NT2/D1 (cell line): ENCODE results near the gene BSN.

Experiments used
- DNase-seq: peaks from one replicate; pipeline ENCODE4 v3.0.0-alpha.2; 2011; ENCODE audit warnings: low read depth, low spot score
- H3K27me3 ChIP-seq: 2 replicates; pipeline ENCODE4 v1.6.0; 2011; ENCODE audit warnings: mild to moderate bottlenecking; ENCODE audit not compliant: insufficient read length, insufficient read depth
- H3K36me3 ChIP-seq: 2 replicates; pipeline ENCODE4 v1.6.1; 2011; ENCODE audit warnings: mild to moderate bottlenecking, low read length, mixed read lengths; ENCODE audit not compliant: insufficient read depth, insufficient read length
- H3K4me1 ChIP-seq: 2 replicates; pipeline ENCODE4 v1.5.1; 2011; ENCODE audit not compliant: insufficient read depth, insufficient read length
- H3K4me3 ChIP-seq: 2 replicates; pipeline ENCODE4 v1.5.1; 2011; ENCODE audit warnings: low read depth; ENCODE audit not compliant: insufficient read length
- H3K9ac ChIP-seq: 2 replicates; pipeline ENCODE4 v1.6.0; 2011; ENCODE audit warnings: low read depth; ENCODE audit not compliant: insufficient read length
- H3K9me3 ChIP-seq: 2 replicates; pipeline ENCODE4 v1.5.1; 2011; ENCODE audit warnings: mild to moderate bottlenecking, low read length; ENCODE audit not compliant: insufficient read depth
- SUZ12 ChIP-seq: IDR thresholded peaks from 2 replicates; pipeline ENCODE4 v1.6.1; 2011; ENCODE audit not compliant: insufficient read length, insufficient read depth; ENCODE audit errors: extremely low read depth
- YY1 ChIP-seq: IDR thresholded peaks from 2 replicates; pipeline ENCODE4 v1.6.1; 2011; ENCODE audit not compliant: insufficient read length, insufficient read depth
- ZNF274 ChIP-seq: IDR thresholded peaks from 2 replicates; pipeline ENCODE4 v1.6.1; 2011; ENCODE audit warnings: mild to moderate bottlenecking, low read depth, low read length

Gene BSN

DNA sequence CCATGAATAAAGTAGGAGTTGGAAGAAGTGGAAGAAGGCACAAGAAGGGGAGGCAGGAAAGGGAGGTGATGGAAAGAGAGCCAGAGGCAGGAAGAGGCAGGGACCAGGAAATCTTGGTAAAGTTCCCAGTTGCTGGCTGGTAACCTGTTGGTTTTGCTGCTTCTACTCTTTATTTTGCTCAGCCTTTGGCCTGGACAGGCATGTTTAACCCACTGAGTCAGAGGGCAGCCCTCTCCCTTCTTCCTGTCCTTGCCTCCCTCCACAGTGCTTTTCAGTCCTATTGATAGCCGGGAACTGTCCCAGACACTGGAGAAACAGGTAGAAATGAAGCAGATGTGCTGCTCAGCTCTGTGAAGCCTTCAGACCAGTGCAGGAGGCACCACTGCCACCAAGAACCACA, 76.5 kb downstream of the BSN start:
- Histone ChIP-seq H3K4me1 (no peaks in the 10 kb centered on the region), H3K27me3 (no peaks in the 10 kb centered on the region)

DNA sequence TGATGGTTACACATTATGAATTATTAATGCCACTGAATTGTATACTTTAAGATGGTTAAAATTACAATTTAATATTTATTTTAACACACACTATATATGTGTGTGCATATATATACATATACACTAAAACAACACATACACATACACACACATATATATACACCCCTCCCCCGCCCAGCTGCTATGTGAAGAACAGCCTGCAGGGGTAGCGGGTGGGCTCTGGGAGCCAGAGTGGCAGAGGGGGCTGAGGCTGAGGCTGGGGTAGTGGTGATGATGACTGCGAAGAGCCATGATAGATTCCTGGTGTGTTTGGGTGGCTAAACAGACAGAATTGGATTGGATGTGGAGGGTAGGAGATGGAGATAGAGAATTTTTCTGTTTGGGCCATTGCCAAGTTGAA, 80.5 kb downstream of the BSN start:
- Histone ChIP-seq H3K4me3 (no peak overlapping the region), H3K9me3 (no peaks in the 10 kb centered on the region), H3K36me3 (no peaks in the 10 kb centered on the region), H3K9ac (no peak overlapping the region), H3K4me1 (peaks cover 3% of the 10 kb centered on the region), H3K27me3 (no peaks in the 10 kb centered on the region)
- DNase-seq = no peak
- no peak for TF ChIP-seq YY1
- TF ChIP-seq SUZ12 = no peak
- TF ChIP-seq ZNF274 = no peak

More for the DNA sequence above, 76.5 kb downstream of the BSN start:
- H3K9ac ChIP-seq = no peak overlapping the region
- no peaks in the 10 kb centered on the region for H3K9me3 ChIP-seq
- DNase-seq = no peak
- no peaks in the 10 kb centered on the region for H3K36me3 ChIP-seq
- TF ChIP-seq SUZ12 (no peak), YY1 (no peak), ZNF274 (no peak)
- H3K4me3 ChIP-seq = no peak overlapping the region

DNA sequence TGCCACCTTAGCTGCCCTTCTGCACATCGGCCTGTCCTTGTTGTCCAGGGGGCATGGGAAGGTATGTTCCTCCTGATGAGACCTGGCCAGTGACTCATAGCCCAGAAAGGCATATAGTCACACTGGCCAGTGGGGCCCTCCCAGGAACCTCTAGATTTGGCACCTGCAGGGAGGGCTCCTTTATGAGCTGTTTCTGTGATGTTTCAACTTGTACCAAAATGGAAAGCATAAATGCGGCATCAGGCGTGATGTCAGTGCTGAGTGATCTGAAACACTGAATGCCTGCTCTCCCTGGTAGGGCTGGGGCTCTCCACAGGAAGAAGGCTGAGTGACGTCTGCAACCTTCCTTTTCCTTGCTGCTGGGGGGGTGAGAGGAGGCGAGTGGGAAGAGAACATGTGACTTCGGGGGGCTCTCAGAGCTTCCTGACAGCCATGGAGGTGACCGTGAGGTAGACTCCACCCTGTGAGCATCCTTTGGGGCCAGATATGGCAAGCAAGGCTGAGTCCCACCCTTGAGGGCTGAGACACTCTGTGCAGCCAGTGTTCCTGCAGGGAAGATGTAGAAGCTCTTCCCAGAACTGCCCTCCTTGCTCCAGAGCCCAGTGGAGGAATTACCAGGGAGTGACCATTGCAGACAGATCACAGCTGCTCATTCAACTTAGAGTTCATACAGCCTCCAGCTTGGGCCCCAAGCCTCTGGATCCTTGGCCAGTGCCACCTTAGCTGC, 82.8 kb downstream of the BSN start:
- no peak for TF ChIP-seq YY1
- H3K9me3 ChIP-seq = no peaks in the 10 kb centered on the region
- H3K36me3 ChIP-seq = no peaks in the 10 kb centered on the region
- H3K4me1 ChIP-seq = peaks cover 3% of the 10 kb centered on the region
- no peak overlapping the region for H3K9ac ChIP-seq
- DNase-seq = no peak
- H3K4me3 ChIP-seq = no peak overlapping the region
- no peaks in the 10 kb centered on the region for H3K27me3 ChIP-seq

DNA sequence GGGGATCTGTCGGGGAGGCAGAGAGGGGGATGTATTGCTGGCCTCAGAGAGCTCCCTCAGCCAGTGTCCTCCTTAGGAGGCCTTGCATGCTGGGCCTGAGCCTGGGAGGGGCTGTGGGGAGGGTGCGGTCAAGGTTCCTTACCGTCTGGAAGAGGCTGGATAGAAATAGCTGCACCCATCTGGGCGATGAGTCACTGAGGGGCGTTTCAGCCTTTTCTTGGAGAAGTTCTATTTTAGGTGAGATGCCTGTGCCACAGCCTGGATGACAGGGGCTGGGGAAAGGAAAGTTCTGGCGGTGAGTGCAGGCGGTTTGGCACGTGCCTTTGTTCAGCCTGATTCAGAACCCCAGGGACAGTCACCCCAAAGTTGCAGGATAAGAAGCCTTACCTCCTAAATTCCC, 84.2 kb downstream of the BSN start:
- no peak for DNase-seq
- Histone ChIP-seq H3K27me3 (no peaks in the 10 kb centered on the region), H3K36me3 (no peaks in the 10 kb centered on the region), H3K4me1 (peaks cover 3% of the 10 kb centered on the region), H3K4me3 (no peak overlapping the region), H3K9ac (peak overlapping the region; percentile 9), H3K9me3 (no peaks in the 10 kb centered on the region)
- TF ChIP-seq ZNF274 (no peak), SUZ12 (no peak), YY1 (no peak)

DNA sequence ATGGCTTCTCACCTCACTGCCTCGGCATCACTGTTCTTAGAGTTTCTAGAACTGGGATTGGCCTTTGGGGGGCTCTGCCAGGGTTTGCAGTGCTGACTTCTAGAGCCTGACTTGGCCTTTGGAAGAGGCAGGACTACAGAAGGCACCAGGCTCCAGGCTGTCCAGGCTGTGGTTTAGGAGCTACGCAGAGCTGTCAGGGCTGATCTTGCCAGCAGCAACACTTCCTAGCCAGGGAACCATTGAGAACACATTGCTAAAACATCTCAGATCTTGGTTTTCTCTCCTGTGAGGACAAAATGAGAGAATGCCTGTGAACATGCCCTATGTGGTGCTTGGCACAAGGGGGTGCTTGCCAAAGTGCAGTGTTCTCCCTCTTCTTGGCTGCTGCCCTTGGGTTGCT, 85.3 kb downstream of the BSN start:
- no peaks in the 10 kb centered on the region for H3K9me3 ChIP-seq
- no peaks in the 10 kb centered on the region for H3K36me3 ChIP-seq
- no peak overlapping the region for H3K4me3 ChIP-seq
- H3K4me1 ChIP-seq = peaks cover 3% of the 10 kb centered on the region
- TF ChIP-seq SUZ12 = no peak
- no peak for TF ChIP-seq ZNF274
- no peak for TF ChIP-seq YY1
- H3K9ac ChIP-seq = no peak overlapping the region
- no peaks in the 10 kb centered on the region for H3K27me3 ChIP-seq
- DNase-seq = no peak

DNA sequence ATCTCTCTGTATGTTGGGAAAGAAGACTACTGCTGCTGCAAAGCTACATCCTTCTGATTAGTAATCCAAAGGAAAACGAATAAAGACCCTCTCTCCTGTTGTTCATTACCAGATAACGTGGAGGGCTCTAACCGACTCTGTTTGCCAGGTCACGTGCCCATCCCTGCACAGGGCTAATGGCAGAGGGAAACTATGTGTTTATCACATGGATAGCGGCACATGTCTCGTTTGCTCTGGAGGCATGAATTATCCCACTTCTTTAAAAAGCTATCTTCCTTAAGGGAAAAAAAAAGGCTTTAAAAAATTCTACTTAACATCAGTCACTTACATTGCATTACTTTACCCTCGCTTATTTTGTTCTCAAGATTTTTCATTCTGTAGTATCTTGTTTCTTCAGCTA, 87.0 kb downstream of the BSN start:
- no peak for TF ChIP-seq SUZ12
- TF ChIP-seq YY1 = no peak
- TF ChIP-seq ZNF274 = no peak
- H3K9ac ChIP-seq = no peak overlapping the region
- no peak for DNase-seq

DNA sequence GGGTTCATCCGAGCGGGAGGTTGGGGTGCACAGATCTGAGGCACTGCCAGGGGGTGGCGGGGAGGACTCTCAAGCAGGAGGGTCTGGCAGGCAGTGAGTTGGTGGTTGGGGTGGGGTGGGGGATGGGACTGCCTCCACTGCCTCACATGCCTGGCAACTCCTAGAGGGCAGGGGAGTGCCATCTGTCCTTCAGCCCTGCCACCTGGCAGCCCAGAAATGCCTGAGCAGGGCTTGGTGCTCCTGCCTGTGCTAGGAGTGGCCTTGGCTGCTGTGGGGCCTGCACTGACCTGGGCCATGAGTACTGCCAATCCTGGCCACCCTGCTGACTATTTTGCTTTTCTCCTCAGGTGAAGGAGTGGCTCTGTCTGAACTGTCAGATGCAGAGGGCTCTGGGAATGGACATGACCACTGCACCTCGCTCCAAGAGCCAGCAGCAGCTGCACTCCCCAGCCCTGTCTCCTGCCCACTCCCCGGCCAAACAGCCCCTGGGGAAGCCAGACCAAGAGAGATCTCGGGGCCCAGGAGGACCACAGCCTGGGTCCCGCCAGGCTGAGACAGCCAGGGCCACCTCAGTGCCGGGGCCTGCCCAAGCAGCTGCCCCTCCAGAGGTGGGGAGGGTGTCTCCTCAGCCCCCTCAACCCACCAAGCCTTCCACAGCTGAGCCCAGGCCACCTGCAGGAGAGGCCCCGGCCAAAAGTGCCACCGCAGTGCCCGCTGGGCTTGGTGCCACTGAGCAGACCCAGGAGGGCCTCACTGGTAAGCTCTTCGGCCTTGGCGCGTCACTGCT, 87.8 kb downstream of the BSN start:
- no peak for TF ChIP-seq SUZ12
- TF ChIP-seq YY1 = no peak
- TF ChIP-seq ZNF274 = no peak
- H3K9me3 ChIP-seq = no peaks in the 10 kb centered on the region
- H3K36me3 ChIP-seq = no peaks in the 10 kb centered on the region
- H3K9ac ChIP-seq = no peak overlapping the region
- DNase-seq = no peak
- H3K27me3 ChIP-seq = no peaks in the 10 kb centered on the region
- H3K4me1 ChIP-seq = peaks cover 3% of the 10 kb centered on the region
- no peak overlapping the region for H3K4me3 ChIP-seq

More for the DNA sequence above, 87.0 kb downstream of the BSN start:
- Histone ChIP-seq H3K4me3 (no peak overlapping the region), H3K4me1 (peaks cover 3% of the 10 kb centered on the region), H3K9me3 (no peaks in the 10 kb centered on the region), H3K36me3 (no peaks in the 10 kb centered on the region), H3K27me3 (no peaks in the 10 kb centered on the region)
